ENCODE measurements around the gene TTYH1. TPM values are rescaled to one million over a fixed set of nuclear protein-coding genes. Genes with fewer than 3 reads are reported as not detected.

TTYH1 gene
- total and polyA plus RNA-seq, 9 of the 15 experiments (the other 6 are each of a cell fraction or from before 2014, with no cell fraction given): 0.08 TPM; not detected in 8

DNA sequence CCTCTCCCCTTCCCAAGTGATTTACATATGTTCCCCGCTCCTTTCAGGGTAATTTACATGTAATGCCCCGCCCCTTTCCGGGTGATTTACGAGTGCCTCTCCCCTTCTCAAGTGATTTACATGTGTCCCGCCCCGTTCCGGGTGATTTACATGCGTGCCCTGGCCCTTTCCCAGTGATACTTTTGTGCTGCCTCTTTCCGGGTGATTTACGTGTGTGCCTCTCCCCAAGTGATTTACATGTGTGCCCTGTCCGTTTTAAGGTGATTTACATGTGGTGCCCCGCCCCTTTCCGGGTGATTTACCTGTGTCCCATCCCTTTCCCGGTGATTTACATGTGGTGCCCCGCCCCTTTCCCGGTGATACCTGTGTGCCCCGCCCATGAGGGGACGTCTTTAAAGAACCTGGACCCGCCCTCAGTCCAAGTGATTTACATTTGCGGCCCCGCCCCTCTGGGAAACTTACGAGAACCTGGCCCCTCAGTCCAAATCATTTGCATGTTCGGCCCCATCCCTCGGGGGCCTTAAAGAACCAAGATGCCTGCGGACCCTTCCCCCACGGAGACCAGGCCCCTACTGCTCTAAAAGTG lies 48.9 kb downstream of the TTYH1 start (continued):
- TF ChIP-seq ZNF699 (CRISPR knock-in tag; IDR thresholded peaks at IDR 0.05; ENCODE audit: insufficient replicate concordance): no peak
- TF ChIP-seq PHF8 (IDR thresholded peaks at IDR 0.05; ENCODE audit: borderline replicate concordance, low read length): no peak
- TF ChIP-seq, protein P1, sequence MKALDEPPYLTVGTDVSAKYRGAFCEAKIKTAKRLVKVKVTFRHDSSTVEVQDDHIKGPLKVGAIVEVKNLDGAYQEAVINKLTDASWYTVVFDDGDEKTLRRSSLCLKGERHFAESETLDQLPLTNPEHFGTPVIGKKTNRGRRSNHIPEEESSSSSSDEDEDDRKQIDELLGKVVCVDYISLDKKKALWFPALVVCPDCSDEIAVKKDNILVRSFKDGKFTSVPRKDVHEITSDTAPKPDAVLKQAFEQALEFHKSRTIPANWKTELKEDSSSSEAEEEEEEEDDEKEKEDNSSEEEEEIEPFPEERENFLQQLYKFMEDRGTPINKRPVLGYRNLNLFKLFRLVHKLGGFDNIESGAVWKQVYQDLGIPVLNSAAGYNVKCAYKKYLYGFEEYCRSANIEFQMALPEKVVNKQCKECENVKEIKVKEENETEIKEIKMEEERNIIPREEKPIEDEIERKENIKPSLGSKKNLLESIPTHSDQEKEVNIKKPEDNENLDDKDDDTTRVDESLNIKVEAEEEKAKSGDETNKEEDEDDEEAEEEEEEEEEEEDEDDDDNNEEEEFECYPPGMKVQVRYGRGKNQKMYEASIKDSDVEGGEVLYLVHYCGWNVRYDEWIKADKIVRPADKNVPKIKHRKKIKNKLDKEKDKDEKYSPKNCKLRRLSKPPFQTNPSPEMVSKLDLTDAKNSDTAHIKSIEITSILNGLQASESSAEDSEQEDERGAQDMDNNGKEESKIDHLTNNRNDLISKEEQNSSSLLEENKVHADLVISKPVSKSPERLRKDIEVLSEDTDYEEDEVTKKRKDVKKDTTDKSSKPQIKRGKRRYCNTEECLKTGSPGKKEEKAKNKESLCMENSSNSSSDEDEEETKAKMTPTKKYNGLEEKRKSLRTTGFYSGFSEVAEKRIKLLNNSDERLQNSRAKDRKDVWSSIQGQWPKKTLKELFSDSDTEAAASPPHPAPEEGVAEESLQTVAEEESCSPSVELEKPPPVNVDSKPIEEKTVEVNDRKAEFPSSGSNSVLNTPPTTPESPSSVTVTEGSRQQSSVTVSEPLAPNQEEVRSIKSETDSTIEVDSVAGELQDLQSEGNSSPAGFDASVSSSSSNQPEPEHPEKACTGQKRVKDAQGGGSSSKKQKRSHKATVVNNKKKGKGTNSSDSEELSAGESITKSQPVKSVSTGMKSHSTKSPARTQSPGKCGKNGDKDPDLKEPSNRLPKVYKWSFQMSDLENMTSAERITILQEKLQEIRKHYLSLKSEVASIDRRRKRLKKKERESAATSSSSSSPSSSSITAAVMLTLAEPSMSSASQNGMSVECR (CRISPR knock-in tag; IDR thresholded peaks at IDR 0.05): no peak
- TF ChIP-seq ZBTB7A (IDR thresholded peaks at IDR 0.05; ENCODE audit: borderline replicate concordance, control insufficient read depth, low read depth, low read length): no peak
- TF ChIP-seq PTBP1 (IDR thresholded peaks at IDR 0.05; ENCODE audit: low read depth, low read length): 0 out of 2 replicates have a peak, but pooled peaks have one; percentile 20
- TF ChIP-seq HIVEP1 (CRISPR knock-in tag; IDR thresholded peaks at IDR 0.05): no peak
- TF ChIP-seq, protein P2, sequence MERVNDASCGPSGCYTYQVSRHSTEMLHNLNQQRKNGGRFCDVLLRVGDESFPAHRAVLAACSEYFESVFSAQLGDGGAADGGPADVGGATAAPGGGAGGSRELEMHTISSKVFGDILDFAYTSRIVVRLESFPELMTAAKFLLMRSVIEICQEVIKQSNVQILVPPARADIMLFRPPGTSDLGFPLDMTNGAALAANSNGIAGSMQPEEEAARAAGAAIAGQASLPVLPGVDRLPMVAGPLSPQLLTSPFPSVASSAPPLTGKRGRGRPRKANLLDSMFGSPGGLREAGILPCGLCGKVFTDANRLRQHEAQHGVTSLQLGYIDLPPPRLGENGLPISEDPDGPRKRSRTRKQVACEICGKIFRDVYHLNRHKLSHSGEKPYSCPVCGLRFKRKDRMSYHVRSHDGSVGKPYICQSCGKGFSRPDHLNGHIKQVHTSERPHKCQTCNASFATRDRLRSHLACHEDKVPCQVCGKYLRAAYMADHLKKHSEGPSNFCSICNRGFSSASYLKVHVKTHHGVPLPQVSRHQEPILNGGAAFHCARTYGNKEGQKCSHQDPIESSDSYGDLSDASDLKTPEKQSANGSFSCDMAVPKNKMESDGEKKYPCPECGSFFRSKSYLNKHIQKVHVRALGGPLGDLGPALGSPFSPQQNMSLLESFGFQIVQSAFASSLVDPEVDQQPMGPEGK (CRISPR knock-in tag; IDR thresholded peaks at IDR 0.05; ENCODE audit: borderline replicate concordance): no peak
- TF ChIP-seq ELF4 (CRISPR knock-in tag; IDR thresholded peaks at IDR 0.05): 0 out of 2 replicates have a peak, but pooled peaks have one; percentile 41
- TF ChIP-seq PML (IDR thresholded peaks at IDR 0.05; ENCODE audit: low read length): no peak
- no peak for TF ChIP-seq MTA3 (IDR thresholded peaks at IDR 0.05; ENCODE audit: borderline replicate concordance)
- no peak for TF ChIP-seq NFIX (CRISPR knock-in tag; IDR thresholded peaks at IDR 0.05; ENCODE audit: low read depth)
- TF ChIP-seq SP1 (CRISPR knock-in tag; IDR thresholded peaks at IDR 0.05): peak; percentile 93
- TF ChIP-seq CHCHD3 (CRISPR knock-in tag; IDR thresholded peaks at IDR 0.05): no peak
- TF ChIP-seq SMAD4 (CRISPR knock-in tag; conservative IDR thresholded peaks at IDR 0.05): no peak
- no peak for TF ChIP-seq ZNF561 (CRISPR knock-in tag; conservative IDR thresholded peaks at IDR 0.05)
- no peak for TF ChIP-seq ZNF77 (CRISPR knock-in tag; IDR thresholded peaks at IDR 0.05)
- TF ChIP-seq ZNF197 (CRISPR knock-in tag; IDR thresholded peaks at IDR 0.05; ENCODE audit: low read depth): no peak
- TF ChIP-seq ARNT (IDR thresholded peaks at IDR 0.05): 0 out of 4 replicates have a peak, but pooled peaks of 1 of the 2 experiments have one; percentile 53
- TF ChIP-seq, protein P3, sequence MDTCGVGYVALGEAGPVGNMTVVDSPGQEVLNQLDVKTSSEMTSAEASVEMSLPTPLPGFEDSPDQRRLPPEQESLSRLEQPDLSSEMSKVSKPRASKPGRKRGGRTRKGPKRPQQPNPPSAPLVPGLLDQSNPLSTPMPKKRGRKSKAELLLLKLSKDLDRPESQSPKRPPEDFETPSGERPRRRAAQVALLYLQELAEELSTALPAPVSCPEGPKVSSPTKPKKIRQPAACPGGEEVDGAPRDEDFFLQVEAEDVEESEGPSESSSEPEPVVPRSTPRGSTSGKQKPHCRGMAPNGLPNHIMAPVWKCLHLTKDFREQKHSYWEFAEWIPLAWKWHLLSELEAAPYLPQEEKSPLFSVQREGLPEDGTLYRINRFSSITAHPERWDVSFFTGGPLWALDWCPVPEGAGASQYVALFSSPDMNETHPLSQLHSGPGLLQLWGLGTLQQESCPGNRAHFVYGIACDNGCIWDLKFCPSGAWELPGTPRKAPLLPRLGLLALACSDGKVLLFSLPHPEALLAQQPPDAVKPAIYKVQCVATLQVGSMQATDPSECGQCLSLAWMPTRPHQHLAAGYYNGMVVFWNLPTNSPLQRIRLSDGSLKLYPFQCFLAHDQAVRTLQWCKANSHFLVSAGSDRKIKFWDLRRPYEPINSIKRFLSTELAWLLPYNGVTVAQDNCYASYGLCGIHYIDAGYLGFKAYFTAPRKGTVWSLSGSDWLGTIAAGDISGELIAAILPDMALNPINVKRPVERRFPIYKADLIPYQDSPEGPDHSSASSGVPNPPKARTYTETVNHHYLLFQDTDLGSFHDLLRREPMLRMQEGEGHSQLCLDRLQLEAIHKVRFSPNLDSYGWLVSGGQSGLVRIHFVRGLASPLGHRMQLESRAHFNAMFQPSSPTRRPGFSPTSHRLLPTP (IDR thresholded peaks at IDR 0.05; ENCODE audit: borderline replicate concordance, extremely low read depth, insufficient read length): no peak

All from K562 (cell line).